22Rv1 (cell line): Measurements from ENCODE around the gene NEK10.

Experiments used
- H3K27ac ChIP-seq: fragments of 450-650 bp; 2 replicates; pipeline ENCODE4 v1.5.1; 2017
- ZFX ChIP-seq: fragments of 450-650 bp; IDR thresholded peaks from 2 replicates; pipeline ENCODE4 v1.6.1; 2017; ENCODE audit warnings: antibody characterized with exemption, borderline replicate concordance
- TF ChIP-seq, protein P1 (sequence below): fragments of 450-650 bp; IDR thresholded peaks from 2 replicates; pipeline ENCODE4 v1.5.1; 2017; ENCODE audit warnings: mild to moderate bottlenecking

Gene NEK10

DNA sequence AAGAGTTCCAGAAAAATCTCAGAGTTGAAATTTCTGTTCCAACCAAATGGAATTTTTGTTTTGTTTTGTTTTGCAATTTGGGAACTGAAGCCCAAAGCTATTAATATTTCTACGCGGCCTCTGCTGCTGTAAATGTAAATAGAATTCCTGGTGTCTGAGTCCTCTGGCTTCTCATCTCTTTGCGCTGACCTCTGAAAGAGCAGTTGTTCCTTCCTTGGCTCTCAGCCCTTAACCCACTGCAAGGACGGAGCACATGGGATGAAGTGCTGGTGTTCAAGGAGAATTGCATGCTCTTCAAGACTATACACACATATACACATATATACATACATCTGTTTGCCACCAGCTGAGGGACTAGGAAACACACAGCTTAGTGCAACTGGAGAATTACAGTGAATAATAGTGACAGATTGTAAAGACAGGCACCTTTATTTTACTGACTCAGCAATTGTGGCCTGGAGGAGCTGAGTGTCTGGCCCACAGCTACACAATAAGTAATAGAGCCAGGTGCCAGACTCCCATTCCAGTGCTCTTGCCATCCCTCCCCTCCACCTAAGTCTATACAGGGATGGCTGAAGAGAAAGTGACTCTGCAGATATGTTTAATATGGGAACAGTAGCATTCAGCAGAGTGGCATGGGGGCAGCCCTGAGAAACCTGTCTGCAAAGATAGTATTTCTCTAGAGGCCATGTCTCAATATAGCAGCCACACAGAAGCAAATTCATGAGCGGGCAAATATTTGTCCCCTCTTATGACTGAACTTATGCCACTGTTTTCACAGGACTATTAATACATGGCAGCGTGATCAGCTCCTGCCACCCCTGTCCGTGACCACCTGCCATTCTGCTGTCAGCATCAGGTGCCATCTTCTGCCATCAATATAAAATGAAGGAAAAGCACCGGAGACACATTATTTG lies 42.3 kb downstream of the NEK10 start:
- TF ChIP-seq, protein P1, sequence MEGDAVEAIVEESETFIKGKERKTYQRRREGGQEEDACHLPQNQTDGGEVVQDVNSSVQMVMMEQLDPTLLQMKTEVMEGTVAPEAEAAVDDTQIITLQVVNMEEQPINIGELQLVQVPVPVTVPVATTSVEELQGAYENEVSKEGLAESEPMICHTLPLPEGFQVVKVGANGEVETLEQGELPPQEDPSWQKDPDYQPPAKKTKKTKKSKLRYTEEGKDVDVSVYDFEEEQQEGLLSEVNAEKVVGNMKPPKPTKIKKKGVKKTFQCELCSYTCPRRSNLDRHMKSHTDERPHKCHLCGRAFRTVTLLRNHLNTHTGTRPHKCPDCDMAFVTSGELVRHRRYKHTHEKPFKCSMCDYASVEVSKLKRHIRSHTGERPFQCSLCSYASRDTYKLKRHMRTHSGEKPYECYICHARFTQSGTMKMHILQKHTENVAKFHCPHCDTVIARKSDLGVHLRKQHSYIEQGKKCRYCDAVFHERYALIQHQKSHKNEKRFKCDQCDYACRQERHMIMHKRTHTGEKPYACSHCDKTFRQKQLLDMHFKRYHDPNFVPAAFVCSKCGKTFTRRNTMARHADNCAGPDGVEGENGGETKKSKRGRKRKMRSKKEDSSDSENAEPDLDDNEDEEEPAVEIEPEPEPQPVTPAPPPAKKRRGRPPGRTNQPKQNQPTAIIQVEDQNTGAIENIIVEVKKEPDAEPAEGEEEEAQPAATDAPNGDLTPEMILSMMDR = no peak
- no peak for TF ChIP-seq ZFX

GRCh38 chr3:27326202-27326601 lies 43.0 kb downstream of the NEK10 start:
- H3K27ac ChIP-seq = no peak overlapping the region

More for the DNA sequence above, 42.3 kb downstream of the NEK10 start:
- no peak overlapping the region for H3K27ac ChIP-seq

DNA sequence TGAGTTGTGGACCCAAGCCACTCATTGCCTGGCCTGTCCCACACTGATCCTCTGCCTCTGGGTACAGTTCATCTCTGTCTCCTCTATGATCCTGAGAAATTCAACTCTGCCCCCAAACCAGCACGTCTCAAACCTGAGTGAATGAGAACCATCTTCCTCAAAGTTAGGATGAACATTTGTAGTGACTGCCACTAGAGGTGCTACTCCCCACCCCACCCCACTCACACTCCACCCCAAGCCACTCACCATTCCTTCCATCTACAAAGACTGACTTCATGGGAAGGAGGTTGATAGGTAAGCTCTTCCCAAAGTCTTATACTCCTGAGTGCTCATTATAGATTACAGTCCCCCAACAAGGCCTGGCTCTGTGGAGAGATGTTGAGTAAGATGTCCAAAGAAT lies 43.8 kb downstream of the NEK10 start:
- H3K27ac ChIP-seq = no peak overlapping the region
- TF ChIP-seq, protein P1 = 0 out of 2 replicates have a peak, but pooled peaks have one; percentile 21
- TF ChIP-seq ZFX = no peak

More at GRCh38 chr3:27326202-27326601, 43.0 kb downstream of the NEK10 start:
- TF ChIP-seq, protein P1 = no peak
- TF ChIP-seq ZFX = no peak

DNA sequence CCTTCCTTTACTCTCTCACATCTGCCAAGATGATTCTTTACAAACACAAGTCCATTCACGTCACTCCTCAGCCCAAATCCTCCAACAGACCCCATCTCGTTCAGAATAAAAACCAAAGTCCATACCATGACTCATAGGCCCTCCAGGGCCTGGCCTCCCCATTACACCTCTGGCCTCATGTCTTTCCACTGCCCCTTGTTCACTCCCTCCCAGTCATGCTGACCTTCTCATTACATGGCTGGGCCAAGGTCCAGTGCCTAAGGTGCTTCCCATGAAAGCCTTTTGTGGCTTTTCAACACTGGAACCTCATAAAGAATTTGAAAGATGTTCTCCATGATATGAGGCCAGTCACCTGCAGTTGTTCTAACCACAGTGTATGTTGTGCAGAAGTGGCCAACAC lies 44.5 kb downstream of the NEK10 start:
- H3K27ac ChIP-seq = no peak overlapping the region

DNA sequence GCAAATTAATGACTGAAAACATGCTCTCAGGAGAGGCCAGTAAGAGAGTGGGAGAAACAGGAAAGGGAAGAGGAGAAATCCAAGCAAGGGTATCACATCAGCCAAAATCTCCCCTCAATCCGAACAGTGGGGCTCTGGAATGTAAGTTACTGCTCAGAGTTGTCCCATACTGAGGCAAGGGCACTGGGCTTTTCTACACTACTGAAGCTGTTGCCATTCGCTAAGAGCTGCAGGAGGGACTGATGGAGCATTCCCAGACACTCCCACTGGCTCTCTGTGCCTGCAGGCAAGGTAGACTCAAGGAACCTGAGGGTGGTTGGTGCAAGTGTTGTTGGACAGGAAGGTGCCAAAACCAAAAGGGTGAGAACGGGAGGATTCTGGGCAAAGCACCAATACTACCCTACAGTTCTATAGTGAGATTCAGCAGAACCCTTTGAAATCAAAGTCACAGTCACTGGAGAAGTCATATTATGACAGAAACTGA lies 46.1 kb downstream of the NEK10 start:
- no peak overlapping the region for H3K27ac ChIP-seq
- TF ChIP-seq, protein P1 = no peak
- no peak for TF ChIP-seq ZFX

More for the DNA sequence above, 44.5 kb downstream of the NEK10 start:
- TF ChIP-seq, protein P1 = no peak
- TF ChIP-seq ZFX = no peak

GRCh38 chr3:27322634-27323033 lies 46.5 kb downstream of the NEK10 start:
- TF ChIP-seq ZFX = no peak
- TF ChIP-seq, protein P1 = no peak

GRCh38 chr3:27319847-27320526 lies 49.2 kb downstream of the NEK10 start:
- H3K27ac ChIP-seq = peak overlapping the region; percentile 35
- TF ChIP-seq, protein P1 = no peak
- TF ChIP-seq ZFX = no peak

More at GRCh38 chr3:27322634-27323033, 46.5 kb downstream of the NEK10 start:
- H3K27ac ChIP-seq = no peak overlapping the region
